Suprapubic skin (tissue), 4 donors: ENCODE measurements around the gene NUP210L.

ENCODE experiments used
- POLR2A ChIP-seq, 2 donors: fragments of 450-650 bp; IDR thresholded peaks; one replicate each; pipeline ENCODE4 v1.6.1; 2017; ENCODE audit warnings: antibody characterized with exemption in 2 of 2, mild to moderate bottlenecking in 2 of 2, moderate library complexity in 2 of 2
- POLR2AphosphoS5 ChIP-seq, 3 donors: sonication (generic); formaldehyde crosslinking; IDR thresholded peaks; one replicate each; pipeline ENCODE4 v1.6.1; 2017; ENCODE audit warnings: antibody characterized with exemption in 3 of 3
- TF ChIP-seq, protein P1 (sequence below), 2 donors: fragments of 200-600 bp in 1 of 2; fragments of 450-650 bp in 1 of 2; sonication (generic) in 1 of 2; IDR thresholded peaks; one replicate each; pipeline ENCODE4 v1.5.1; 2016 to 2019; ENCODE audit warnings: antibody characterized with exemption in 2 of 2, mild to moderate bottlenecking in 1 of 2, moderate library complexity in 1 of 2

DNA sequence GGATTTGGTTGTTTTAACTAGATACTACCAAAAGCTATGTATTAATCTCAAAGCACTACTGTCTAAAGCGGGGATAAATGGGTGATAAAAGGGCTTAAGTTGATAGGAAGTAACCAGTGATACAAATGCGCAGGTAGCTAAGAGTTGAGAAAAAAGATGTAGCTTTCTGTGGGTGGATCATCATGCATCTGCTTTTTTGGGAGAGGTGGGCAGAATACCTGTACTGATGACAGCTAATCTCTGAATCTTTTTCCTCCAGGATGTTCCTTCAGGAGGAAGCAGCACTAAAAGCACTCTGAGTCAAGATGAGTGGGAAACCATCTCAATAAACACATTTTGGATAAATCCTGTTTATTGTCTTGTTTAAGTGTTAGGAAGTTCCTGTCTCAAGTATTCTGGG lies 163.1 kb downstream of the NUP210L start:
- TF ChIP-seq, protein P1, sequence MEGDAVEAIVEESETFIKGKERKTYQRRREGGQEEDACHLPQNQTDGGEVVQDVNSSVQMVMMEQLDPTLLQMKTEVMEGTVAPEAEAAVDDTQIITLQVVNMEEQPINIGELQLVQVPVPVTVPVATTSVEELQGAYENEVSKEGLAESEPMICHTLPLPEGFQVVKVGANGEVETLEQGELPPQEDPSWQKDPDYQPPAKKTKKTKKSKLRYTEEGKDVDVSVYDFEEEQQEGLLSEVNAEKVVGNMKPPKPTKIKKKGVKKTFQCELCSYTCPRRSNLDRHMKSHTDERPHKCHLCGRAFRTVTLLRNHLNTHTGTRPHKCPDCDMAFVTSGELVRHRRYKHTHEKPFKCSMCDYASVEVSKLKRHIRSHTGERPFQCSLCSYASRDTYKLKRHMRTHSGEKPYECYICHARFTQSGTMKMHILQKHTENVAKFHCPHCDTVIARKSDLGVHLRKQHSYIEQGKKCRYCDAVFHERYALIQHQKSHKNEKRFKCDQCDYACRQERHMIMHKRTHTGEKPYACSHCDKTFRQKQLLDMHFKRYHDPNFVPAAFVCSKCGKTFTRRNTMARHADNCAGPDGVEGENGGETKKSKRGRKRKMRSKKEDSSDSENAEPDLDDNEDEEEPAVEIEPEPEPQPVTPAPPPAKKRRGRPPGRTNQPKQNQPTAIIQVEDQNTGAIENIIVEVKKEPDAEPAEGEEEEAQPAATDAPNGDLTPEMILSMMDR (IDR thresholded peaks at IDR 0.05) = no peak
- no peak for TF ChIP-seq POLR2A (IDR thresholded peaks at IDR 0.05)
- TF ChIP-seq POLR2AphosphoS5 (IDR thresholded peaks at IDR 0.05) = no peak
